Measurements from ENCODE around the gene CEP192. TPM values are rescaled to one million over a fixed set of nuclear protein-coding genes. Genes with fewer than 3 reads are reported as not detected.

Gene CEP192
- total RNA-seq, 2 donors from 2014 or later: 17.2 to 37.3 TPM

DNA sequence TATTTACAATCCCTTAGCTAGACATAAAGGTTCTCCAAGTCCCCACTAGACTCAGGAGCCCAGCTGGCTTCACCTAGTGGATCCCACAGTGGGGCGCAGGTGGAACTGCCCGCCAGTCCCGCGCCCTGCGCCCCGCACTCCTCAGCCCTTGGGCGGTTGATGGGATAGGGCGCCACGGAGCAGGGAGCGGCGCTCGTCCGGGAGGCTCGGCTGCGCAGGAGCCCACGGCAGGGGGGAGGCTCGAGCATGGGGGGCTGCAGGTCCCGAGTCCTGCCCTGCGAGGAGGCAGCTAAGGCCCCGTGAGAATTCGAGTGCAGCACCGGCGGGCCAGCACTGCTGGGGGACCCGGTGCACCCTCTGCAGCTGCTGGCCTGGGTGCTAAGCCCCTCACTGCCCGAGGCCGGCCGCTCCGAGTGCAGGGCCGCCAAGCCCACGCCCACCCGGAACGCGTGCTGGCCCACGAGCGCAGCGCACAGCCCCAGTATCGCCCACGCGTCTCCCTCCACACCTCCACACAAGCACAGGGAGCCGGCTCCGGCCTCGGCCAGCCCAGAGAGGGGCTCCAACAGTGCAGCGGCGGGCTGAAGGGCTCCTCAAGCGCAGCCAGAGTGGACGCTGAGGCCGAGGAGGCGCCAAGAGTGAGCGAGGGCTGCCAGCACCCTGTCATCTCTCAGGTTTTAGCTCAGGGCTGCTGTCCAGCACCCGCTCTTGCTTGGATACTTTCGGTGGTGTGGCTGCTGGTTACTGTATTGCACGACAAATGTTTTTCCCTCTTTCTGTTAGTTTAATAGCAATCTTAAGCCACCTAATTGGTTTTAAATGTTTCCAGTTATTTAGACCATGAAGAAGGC is 143.6 kb downstream of the CEP192 start:
- TF ChIP-seq POLR2A (IDR thresholded peaks at IDR 0.05): no peak
- no peak for TF ChIP-seq POLR2AphosphoS5 (IDR thresholded peaks at IDR 0.05)
- no peak for TF ChIP-seq CTCF (IDR thresholded peaks at IDR 0.05)
- Histone ChIP-seq H3K36me3 (no peaks in the 10 kb centered on the region), H3K27ac (no peak overlapping the region), H3K27me3 (replicated peaks; ENCODE audit: insufficient read depth) (no peaks in the 10 kb centered on the region), H3K4me3 (no peak overlapping the region), H3K4me1 (replicated peaks) (no peaks in the 10 kb centered on the region), H3K9me3 (no peaks in the 10 kb centered on the region)
- intact Hi-C loops (cut with DNase I): no loop called here
- WGBS: 92% methylated on average over 51 of the region's 52 CpGs
- DNase-seq (ENCODE audit: low spot score): no peak

- TF ChIP-seq CTCF (IDR thresholded peaks at IDR 0.05): no peak
- 32% methylated on average over 46 of the region's 51 CpGs for WGBS
- Histone ChIP-seq H3K27me3 (replicated peaks; ENCODE audit: insufficient read depth) (no peaks in the 10 kb centered on the region), H3K4me3 (peak overlapping the region; percentile 36 to 53), H3K4me1 (replicated peaks) (no peaks in the 10 kb centered on the region), H3K36me3 (no peaks in the 10 kb centered on the region), H3K9me3 (no peaks in the 10 kb centered on the region), H3K27ac (peak overlapping the region; percentile 48)
- intact Hi-C loops (cut with DNase I): no loop called here
- DNase-seq (ENCODE audit: low spot score): no peak
Observed at GRCh38 chr18:13136056-13136903, 145.1 kb downstream of the CEP192 start.

GRCh38 chr18:13136904-13137669 is 145.9 kb downstream of the CEP192 start:
- no peak for DNase-seq (ENCODE audit: low spot score)
- H3K27me3 ChIP-seq (replicated peaks; ENCODE audit: insufficient read depth): no peaks in the 10 kb centered on the region
- intact Hi-C loops (cut with DNase I): no loop called here
- peak overlapping the region; percentile 48 for H3K27ac ChIP-seq
- H3K4me3 ChIP-seq: peak overlapping the region; percentile 36 to 53
- no peaks in the 10 kb centered on the region for H3K9me3 ChIP-seq
- H3K36me3 ChIP-seq: no peaks in the 10 kb centered on the region
- no peak for TF ChIP-seq POLR2AphosphoS5 (IDR thresholded peaks at IDR 0.05)
- WGBS: under 1% methylated on average over 59 of the region's 74 CpGs
- H3K4me1 ChIP-seq (replicated peaks): no peaks in the 10 kb centered on the region

DNA sequence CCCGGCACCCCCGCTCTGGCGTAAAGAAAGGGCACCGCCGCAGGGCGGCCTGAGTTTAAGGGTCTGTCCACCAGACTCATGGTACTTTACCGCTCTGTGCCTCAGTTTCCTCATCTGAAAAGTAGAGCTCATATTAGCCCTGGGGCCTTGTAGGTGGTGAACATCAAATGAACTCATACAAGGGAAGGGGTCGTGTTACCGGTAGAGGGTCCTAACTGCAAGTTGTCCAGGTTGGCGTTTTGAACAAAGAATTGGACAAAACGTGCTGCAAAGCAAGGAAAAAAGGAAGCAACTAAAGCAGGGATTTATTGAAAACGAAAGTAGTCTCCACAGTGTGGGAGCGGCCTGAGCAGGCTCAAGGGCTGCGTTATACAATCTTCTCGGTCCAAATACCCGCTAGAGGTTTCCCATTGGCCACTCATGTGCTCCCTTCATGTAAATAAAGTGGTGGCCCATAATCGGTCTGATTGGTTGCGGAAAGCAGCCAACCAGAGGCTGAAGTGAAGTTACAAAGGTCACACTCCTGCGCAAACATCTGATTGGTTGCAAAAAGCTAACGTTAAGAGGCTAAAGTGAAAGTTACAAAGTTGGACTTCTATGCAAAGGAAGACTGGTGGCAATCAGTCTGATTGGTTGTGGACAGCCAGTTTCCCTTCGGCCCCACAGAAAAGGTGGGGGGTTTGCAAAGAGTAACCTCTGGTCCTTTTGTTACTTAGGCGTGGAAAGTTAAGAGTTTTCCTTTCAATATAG is 146.7 kb downstream of the CEP192 start:
- 58% methylated on average over 22 of the region's 22 CpGs for WGBS
- no peaks in the 10 kb centered on the region for H3K4me1 ChIP-seq (replicated peaks)
- intact Hi-C loops (cut with DNase I): no loop called here
- peak overlapping the region; percentile 48 for H3K27ac ChIP-seq
- TF ChIP-seq CTCF (IDR thresholded peaks at IDR 0.05): no peak
- no peak for TF ChIP-seq POLR2A (IDR thresholded peaks at IDR 0.05)
- no peak for TF ChIP-seq POLR2AphosphoS5 (IDR thresholded peaks at IDR 0.05)
- H3K36me3 ChIP-seq: no peaks in the 10 kb centered on the region
- peak overlapping the region; percentile 36 to 53 for H3K4me3 ChIP-seq
- no peaks in the 10 kb centered on the region for H3K27me3 ChIP-seq (replicated peaks; ENCODE audit: insufficient read depth)
- DNase-seq (ENCODE audit: low spot score): no peak
- no peaks in the 10 kb centered on the region for H3K9me3 ChIP-seq
